HG02571 (cell line): ENCODE measurements around the gene FAAP20.
A peak's percentile ranks its signal among the peaks of the same experiment; 100 is the strongest.

ENCODE experiments used
- ATAC-seq: cut with Tn5 transposase; IDR thresholded peaks from one replicate; pipeline ENCODE4 v1.9.1; 2021; ENCODE audit warnings: mild to moderate bottlenecking, moderate library complexity; ENCODE audit not compliant: unreplicated experiment

Gene FAAP20

GRCh38 chr1:2197707-2198165 is 3.2 kb upstream of the FAAP20 start:
- ATAC-seq, result no peak

- ATAC-seq, result no peak
Observed at GRCh38 chr1:2196901-2197638, 2.5 kb upstream of the FAAP20 start.

- no peak for ATAC-seq
Observed at GRCh38 chr1:2195785-2196184, 1.2 kb upstream of the FAAP20 start.

- ATAC-seq, result peak; percentile 61
Observed at GRCh38 chr1:2194898-2195673, 514 bp upstream of the FAAP20 start.

GRCh38 chr1:2193514-2194281 is 874 bp downstream of the FAAP20 start:
- ATAC-seq, result no peak

- no peak for ATAC-seq
Observed at GRCh38 chr1:2192031-2192995, 2.3 kb downstream of the FAAP20 start.

GRCh38 chr1:2190491-2190976 is 4.0 kb downstream of the FAAP20 start:
- no peak for ATAC-seq

- peak; percentile 69 for ATAC-seq
Observed at GRCh38 chr1:2189459-2190425, 4.8 kb downstream of the FAAP20 start.

GRCh38 chr1:2188336-2188735 is 6.2 kb downstream of the FAAP20 start:
- no peak for ATAC-seq

GRCh38 chr1:2187619-2188018 is 7.0 kb downstream of the FAAP20 start:
- ATAC-seq, result no peak

- ATAC-seq, result no peak
Observed at GRCh38 chr1:2186901-2187300, 7.7 kb downstream of the FAAP20 start.

- ATAC-seq, result no peak
Observed at GRCh38 chr1:2185880-2186855, 8.4 kb downstream of the FAAP20 start.

GRCh38 chr1:2184934-2185333 is 9.6 kb downstream of the FAAP20 start:
- no peak for ATAC-seq

- ATAC-seq, result no peak
Observed at GRCh38 chr1:2184531-2184930, 10.0 kb downstream of the FAAP20 start.

- ATAC-seq, result no peak
Observed at GRCh38 chr1:2183937-2184334, 10.6 kb downstream of the FAAP20 start.

GRCh38 chr1:2182376-2182775 is 12.2 kb downstream of the FAAP20 start:
- ATAC-seq, result no peak

GRCh38 chr1:2181752-2182151 is 12.8 kb downstream of the FAAP20 start:
- ATAC-seq, result no peak

GRCh38 chr1:2181271-2181670 is 13.3 kb downstream of the FAAP20 start:
- no peak for ATAC-seq
